GM12872 (cell line): ENCODE results near the gene DNAL4.

ENCODE experiments used
- CTCF ChIP-seq: IDR thresholded peaks from 3 replicates; pipeline ENCODE4 v1.5.1; 2011; ENCODE audit warnings: low read depth, mild to moderate bottlenecking, low read length, moderate library complexity; ENCODE audit not compliant: insufficient read depth

Gene DNAL4

GRCh38 chr22:38761202-38762162 lies 32.5 kb downstream of the DNAL4 start:
- TF ChIP-seq CTCF = no peak

GRCh38 chr22:38760477-38761201 lies 33.3 kb downstream of the DNAL4 start:
- TF ChIP-seq CTCF = no peak

- no peak for TF ChIP-seq CTCF
Observed at GRCh38 chr22:38759005-38759404, 34.9 kb downstream of the DNAL4 start.

- TF ChIP-seq CTCF = no peak
Observed at GRCh38 chr22:38758276-38758945, 35.5 kb downstream of the DNAL4 start.

GRCh38 chr22:38757464-38757757 lies 36.5 kb downstream of the DNAL4 start:
- no peak for TF ChIP-seq CTCF

GRCh38 chr22:38756711-38757463 lies 37.1 kb downstream of the DNAL4 start:
- no peak for TF ChIP-seq CTCF
